ENCODE measurements around the gene KRTAP9-7. TPM values are rescaled to one million over a fixed set of nuclear protein-coding genes. Genes with fewer than 3 reads are reported as not detected.
"Not testable (repeated sequence)": the region's sequence is repeated elsewhere in the genome, so short reads cannot be mapped to it uniquely, and the experiment has no call there.

The KRTAP9-7 gene, protein sequence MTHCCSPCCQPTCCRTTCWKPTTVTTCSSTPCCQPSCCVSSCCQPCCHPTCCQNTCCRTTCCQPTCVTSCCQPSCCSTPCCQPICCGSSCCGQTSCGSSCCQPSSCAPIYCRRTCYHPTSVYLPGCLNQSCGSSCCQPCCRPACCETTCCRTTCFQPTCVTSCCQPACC
- total RNA-seq = not detected in 3 replicates

- H3K4me3 Mint-ChIP-seq; H3K36me3 Mint-ChIP-seq; H3K9me3 Mint-ChIP-seq; H3K27ac Mint-ChIP-seq; DNase-seq (ENCODE audit: low spot score in 2 of 2, unreplicated experiment in 2 of 2); H3K4me1 Mint-ChIP-seq: not testable (repeated sequence)
- H3K27me3 Mint-ChIP-seq (ENCODE audit: low read depth) = peaks cover 13% of the 10 kb centered on the region
Measured at GRCh38 chr17:41275648-41276190, at the start of gene KRTAP9-7. Gene KRTAP9-7, plus strand, starts transcription at chr17:41275698. Its CDS starts 0 bp downstream, at chr17:41275698.

DNA sequence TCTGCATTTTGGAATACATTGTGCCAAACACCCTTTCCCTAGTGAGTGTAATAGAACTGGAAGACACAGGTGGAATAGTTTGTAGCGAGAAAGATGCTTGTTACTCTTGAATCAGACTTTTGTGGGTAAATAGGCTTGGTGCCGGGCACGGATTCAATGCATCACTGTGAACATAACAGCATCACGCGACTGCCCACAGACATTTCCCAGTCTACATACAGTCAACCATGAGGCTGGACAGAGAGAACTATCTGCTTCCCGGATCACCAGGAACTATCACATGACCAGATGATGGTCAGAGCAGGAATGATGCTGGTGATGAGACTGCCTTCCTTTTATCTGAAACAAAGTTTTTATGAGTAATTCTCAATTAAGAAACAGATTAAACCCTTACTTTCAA lies 49.4 kb upstream of the KRTAP9-7 start:
- H3K27me3 Mint-ChIP-seq (ENCODE audit: low read depth) = peaks cover 13% of the 10 kb centered on the region

DNA sequence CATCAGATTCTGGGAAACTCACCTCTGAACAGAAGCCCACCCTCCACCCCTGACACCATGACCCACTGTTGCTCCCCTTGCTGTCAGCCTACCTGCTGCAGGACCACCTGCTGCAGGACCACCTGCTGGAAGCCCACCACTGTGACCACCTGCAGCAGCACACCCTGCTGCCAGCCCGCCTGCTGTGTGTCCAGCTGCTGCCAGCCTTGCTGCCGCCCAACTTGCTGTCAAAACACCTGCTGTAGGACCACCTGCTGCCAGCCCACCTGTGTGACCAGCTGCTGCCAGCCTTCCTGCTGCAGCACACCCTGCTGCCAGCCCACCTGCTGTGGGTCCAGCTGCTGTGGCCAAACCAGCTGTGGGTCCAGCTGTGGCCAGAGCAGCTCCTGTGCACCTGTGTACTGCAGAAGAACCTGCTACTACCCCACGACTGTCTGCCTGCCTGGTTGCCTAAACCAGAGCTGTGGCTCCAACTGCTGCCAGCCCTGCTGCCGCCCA lies 48.9 kb upstream of the KRTAP9-7 start, which contains the start of gene KRTAP9-2:
TSS of gene KRTAP9-2 (plus strand) at position 51 of the 498 bp plus-strand sequence. CDS start at position 58, 7 bp downstream.
- H3K4me1 Mint-ChIP-seq; H3K4me3 Mint-ChIP-seq; DNase-seq (ENCODE audit: low spot score in 2 of 2, unreplicated experiment in 2 of 2); H3K36me3 Mint-ChIP-seq; H3K27me3 Mint-ChIP-seq (ENCODE audit: low read depth); H3K9me3 Mint-ChIP-seq; H3K27ac Mint-ChIP-seq: not testable (repeated sequence)

More for the DNA sequence above, 49.4 kb upstream of the KRTAP9-7 start:
- TF ChIP-seq CTCF (IDR thresholded peaks at IDR 0.05; ENCODE audit: unreplicated experiment) = no peak
- H3K4me3 Mint-ChIP-seq = no peak overlapping the region
- peaks cover 2% of the 10 kb centered on the region for H3K4me1 Mint-ChIP-seq
- H3K36me3 Mint-ChIP-seq = no peaks in the 10 kb centered on the region
- DNase-seq (ENCODE audit: low spot score in 2 of 2, unreplicated experiment in 2 of 2) = no peak
- H3K9me3 Mint-ChIP-seq = peaks cover 14% of the 10 kb centered on the region
- no peak overlapping the region for H3K27ac Mint-ChIP-seq

- no peak overlapping the region for H3K4me3 Mint-ChIP-seq
- DNase-seq (ENCODE audit: low spot score in 2 of 2, unreplicated experiment in 2 of 2) = no peak
- H3K27ac Mint-ChIP-seq = no peak overlapping the region
- H3K9me3 Mint-ChIP-seq = peaks cover 6% of the 10 kb centered on the region
- peaks cover 22% of the 10 kb centered on the region for H3K27me3 Mint-ChIP-seq (ENCODE audit: low read depth)
- H3K4me1 Mint-ChIP-seq = peaks cover 7% of the 10 kb centered on the region
- TF ChIP-seq CTCF (IDR thresholded peaks at IDR 0.05; ENCODE audit: unreplicated experiment) = no peak
- no peaks in the 10 kb centered on the region for H3K36me3 Mint-ChIP-seq
Measured at GRCh38 chr17:41230094-41230493, 45.4 kb upstream of the KRTAP9-7 start.

DNA sequence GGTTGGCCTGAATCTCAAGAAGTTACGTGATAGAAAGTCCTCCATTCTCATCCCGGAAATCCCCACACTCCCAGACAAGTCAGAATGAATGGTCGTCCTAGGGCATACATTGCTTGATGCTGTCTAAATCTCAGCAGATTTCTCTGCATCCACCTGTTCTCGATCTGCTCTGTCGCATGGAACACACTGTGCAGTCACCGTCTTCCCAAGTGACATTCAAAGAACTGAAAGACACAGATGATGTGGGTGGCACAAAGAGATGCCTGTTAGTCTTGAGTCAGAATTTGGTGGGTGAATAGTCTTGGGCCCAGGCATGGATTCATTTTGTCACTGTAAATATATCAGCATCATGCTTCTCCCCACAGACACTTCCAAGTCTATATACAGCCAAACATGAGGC lies 43.8 kb upstream of the KRTAP9-7 start:
- Mint-ChIP-seq H3K36me3 (no peaks in the 10 kb centered on the region), H3K27ac (no peak overlapping the region), H3K9me3 (peaks cover 6% of the 10 kb centered on the region), H3K27me3 (ENCODE audit: low read depth) (peaks cover 23% of the 10 kb centered on the region), H3K4me3 (no peak overlapping the region), H3K4me1 (peaks cover 9% of the 10 kb centered on the region)
- no peak for DNase-seq (ENCODE audit: low spot score in 2 of 2, unreplicated experiment in 2 of 2)
- no peak for TF ChIP-seq CTCF (IDR thresholded peaks at IDR 0.05; ENCODE audit: unreplicated experiment)

DNA sequence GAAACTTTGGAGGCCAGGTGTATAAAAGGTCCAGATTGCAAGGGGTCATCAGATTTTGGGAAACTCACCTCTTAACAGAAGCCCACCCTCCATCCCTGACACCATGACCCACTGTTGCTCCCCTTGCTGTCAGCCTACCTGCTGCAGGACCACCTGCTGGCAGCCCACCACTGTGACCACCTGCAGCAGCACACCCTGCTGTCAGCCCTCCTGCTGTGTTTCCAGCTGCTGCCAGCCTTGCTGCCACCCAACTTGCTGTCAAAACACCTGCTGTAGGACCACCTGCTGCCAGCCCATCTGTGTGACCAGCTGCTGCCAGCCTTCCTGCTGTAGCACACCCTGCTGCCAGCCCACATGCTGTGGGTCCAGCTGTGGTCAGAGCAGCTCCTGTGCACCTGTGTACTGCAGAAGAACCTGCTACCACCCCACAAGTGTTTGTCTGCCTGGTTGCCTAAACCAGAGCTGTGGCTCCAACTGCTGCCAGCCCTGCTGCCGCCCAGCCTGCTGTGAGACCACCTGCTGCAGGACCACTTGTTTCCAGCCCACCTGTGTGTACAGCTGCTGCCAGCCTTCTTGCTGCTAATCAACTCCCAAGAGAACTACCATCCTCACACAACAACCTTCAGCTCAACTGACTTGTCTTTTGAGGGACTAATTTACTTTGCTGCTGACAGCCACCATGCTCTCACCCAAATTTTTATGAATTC lies 42.9 kb upstream of the KRTAP9-7 start, which contains the start of gene KRTAP9-3:
TSS of gene KRTAP9-3 (plus strand) at position 51 of the 707 bp plus-strand sequence. CDS start at position 104, 53 bp downstream.
- not testable (repeated sequence) for H3K36me3 Mint-ChIP-seq; DNase-seq (ENCODE audit: low spot score in 2 of 2, unreplicated experiment in 2 of 2); H3K9me3 Mint-ChIP-seq; H3K4me1 Mint-ChIP-seq; H3K4me3 Mint-ChIP-seq; H3K27ac Mint-ChIP-seq
- H3K27me3 Mint-ChIP-seq (ENCODE audit: low read depth) = peaks cover 23% of the 10 kb centered on the region

DNA sequence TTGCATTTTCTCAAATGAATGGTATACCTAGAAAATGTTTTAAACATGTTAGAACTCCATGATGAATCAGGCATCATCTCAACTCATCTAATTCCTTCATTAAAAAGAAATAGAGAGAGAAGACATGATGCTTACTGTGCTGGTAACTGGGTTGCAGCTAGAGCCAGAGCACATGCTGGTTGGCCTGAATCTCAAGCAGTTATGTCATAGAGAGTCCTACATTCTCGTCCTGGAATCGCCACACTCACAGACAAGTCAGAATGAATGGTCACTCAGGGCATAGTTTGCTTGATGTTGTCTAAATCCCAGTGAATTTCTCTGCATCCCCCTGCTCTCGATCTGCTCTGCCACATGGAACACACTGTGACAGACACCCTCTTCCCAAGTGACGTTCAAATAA lies 38.4 kb upstream of the KRTAP9-7 start:
- not testable (repeated sequence) for H3K4me1 Mint-ChIP-seq; H3K4me3 Mint-ChIP-seq; H3K27ac Mint-ChIP-seq; H3K36me3 Mint-ChIP-seq; DNase-seq (ENCODE audit: low spot score in 2 of 2, unreplicated experiment in 2 of 2)
- Mint-ChIP-seq H3K9me3 (peaks cover 14% of the 10 kb centered on the region), H3K27me3 (ENCODE audit: low read depth) (peaks cover 25% of the 10 kb centered on the region)

GRCh38 chr17:41237949-41238437 lies 37.5 kb upstream of the KRTAP9-7 start, which contains the start of gene KRTAP9-8:
Gene KRTAP9-8, plus strand, starts transcription at chr17:41237999. Its CDS starts 53 bp downstream, at chr17:41238052.
- DNase-seq (ENCODE audit: low spot score in 2 of 2, unreplicated experiment in 2 of 2); H3K4me3 Mint-ChIP-seq; H3K4me1 Mint-ChIP-seq; H3K27ac Mint-ChIP-seq; H3K36me3 Mint-ChIP-seq: not testable (repeated sequence)
- Mint-ChIP-seq H3K27me3 (ENCODE audit: low read depth) (peaks cover 24% of the 10 kb centered on the region), H3K9me3 (peaks cover 23% of the 10 kb centered on the region)

DNA sequence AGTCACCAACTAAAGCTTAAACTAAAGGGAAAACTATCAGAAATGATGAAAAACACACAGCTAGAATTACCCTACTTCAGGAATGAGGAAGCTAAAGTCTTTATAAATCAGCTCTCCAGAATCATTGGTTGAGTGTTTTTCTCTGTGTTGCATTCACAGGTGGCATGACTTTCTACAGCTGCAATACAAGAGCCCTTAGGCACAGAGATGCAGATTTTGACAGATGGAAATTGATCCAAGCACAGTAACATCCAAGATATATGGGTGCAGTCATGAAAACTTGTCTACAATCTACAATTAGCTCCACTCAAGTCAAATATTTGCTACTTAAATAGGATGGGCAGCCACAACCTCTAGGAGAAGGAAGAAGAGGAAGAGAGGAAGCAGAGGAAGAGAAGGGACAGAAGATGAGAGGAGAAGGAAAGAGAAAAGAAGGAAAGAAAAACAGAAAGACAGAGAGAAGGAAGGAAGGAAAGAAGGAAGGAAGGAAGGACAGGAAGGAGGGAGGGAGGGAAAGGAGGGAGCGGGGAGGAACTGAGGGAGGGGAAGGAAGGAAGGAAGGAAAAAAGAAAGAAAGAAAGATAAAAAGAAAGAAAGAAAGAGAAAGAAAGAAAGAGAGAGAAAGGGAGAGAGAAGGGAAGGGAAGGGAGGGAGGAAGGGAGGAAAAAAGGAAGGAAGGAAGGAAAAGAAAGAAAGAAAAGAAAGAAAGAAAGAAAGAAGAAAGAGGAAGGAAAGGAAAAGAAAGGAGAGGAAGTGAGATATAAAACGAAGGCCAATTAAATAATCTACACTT lies 28.3 kb upstream of the KRTAP9-7 start:
- H3K4me3 Mint-ChIP-seq; H3K4me1 Mint-ChIP-seq; DNase-seq (ENCODE audit: low spot score in 2 of 2, unreplicated experiment in 2 of 2); H3K36me3 Mint-ChIP-seq: not testable (repeated sequence)
- Mint-ChIP-seq H3K27ac (peak overlapping the region; percentile 47), H3K9me3 (peaks cover 16% of the 10 kb centered on the region), H3K27me3 (ENCODE audit: low read depth) (peaks cover 36% of the 10 kb centered on the region)
